Measurements from ENCODE around the gene NUFIP1.

GRCh38 chr13:44969551-44970484 is 19.5 kb downstream of the NUFIP1 start:
- TF ChIP-seq TAF1 (IDR thresholded peaks at IDR 0.05; ENCODE audit: low read depth, low read length) (no peak), EP300 (IDR thresholded peaks at IDR 0.05; ENCODE audit: borderline replicate concordance in 1 of 2, low read depth in 2 of 2, low read length in 2 of 2) (no peak), RNF2 (IDR thresholded peaks at IDR 0.05; ENCODE audit: borderline replicate concordance, low read depth, low read length, missing control alignments, poor library complexity, severe bottlenecking) (no peak), CTCF (IDR thresholded peaks at IDR 0.05; ENCODE audit: control extremely low read depth in 1 of 3, insufficient read depth in 1 of 3, low read depth in 1 of 3, low read length in 3 of 3) (peak in 2 of 3 experiments; percentile 54 to 68; a peak in 2 of 4 replicates), SUZ12 (IDR thresholded peaks at IDR 0.05; ENCODE audit: low read length) (no peak), RAD21 (IDR thresholded peaks at IDR 0.05 in 1 of 2, conservative IDR thresholded peaks at IDR 0.05 in 1 of 2; ENCODE audit: low read depth in 2 of 2, low read length in 2 of 2) (peak; percentile 74 to 77), BRCA1 (IDR thresholded peaks at IDR 0.05; ENCODE audit: low read depth, low read length) (no peak), NANOG (IDR thresholded peaks at IDR 0.05; ENCODE audit: insufficient read depth, low read depth, low read length, poor library complexity, severe bottlenecking) (no peak), JUND (IDR thresholded peaks at IDR 0.05; ENCODE audit: low read length) (no peak), TCF12 (IDR thresholded peaks at IDR 0.05; ENCODE audit: low read depth, low read length) (no peak), CTBP2 (IDR thresholded peaks at IDR 0.05; ENCODE audit: borderline replicate concordance, insufficient read depth, insufficient read length, low read length) (no peak), CHD2 (IDR thresholded peaks at IDR 0.05; ENCODE audit: low read length) (no peak), KDM5A (IDR thresholded peaks at IDR 0.05; ENCODE audit: low read length) (no peak), POLR2AphosphoS5 (IDR thresholded peaks at IDR 0.05; ENCODE audit: low read depth, low read length) (no peak)
